K562 (cell line): Measurements from ENCODE around the gene CELSR3. TPM values are rescaled to one million over a fixed set of nuclear protein-coding genes. Genes with fewer than 3 reads are reported as not detected.

Experiments used
- RERE ChIP-seq: sonication (generic); formaldehyde crosslinking; IDR thresholded peaks from 2 replicates; pipeline ENCODE4 v1.8.0; 2023; ENCODE audit warnings: missing genetic modification reagents, mild to moderate bottlenecking, borderline replicate concordance
- ZMIZ1 ChIP-seq, 2 experiments: fragments of 150-350 bp in 1 of 2; IDR thresholded peaks; 2 replicates each; pipeline ENCODE4 v1.6.1; 2012 to 2016; ENCODE audit warnings: low read depth in 2 of 2, low read length in 2 of 2, mild to moderate bottlenecking in 1 of 2, moderate library complexity in 1 of 2
- polyA plus RNA-seq, 8 experiments: library from polyadenylated mRNA; depleted of rRNA in 4 of 8; stranded (reverse) in 5 of 8; unstranded in 3 of 8; fragments of >200 nt; fragmentation: Nextera tagmentation in 2 of 8; fragmentation: Illumina TruSeq in 1 of 8; extraction: Ambion mirVana in 2 of 8; extraction: Trizol in 1 of 8; gene quantifications; 2 replicates each; pipeline versions ENCODE4 v1.2.1 to v1.2.3, GENCODE V29; 2011 to 2014; ENCODE audit warnings: inconsistent platforms in 1 of 8, missing spikeins in 1 of 8
- total RNA-seq, 7 experiments: library from RNA; depleted of rRNA in 6 of 7; stranded (reverse); fragments of >200 nt in 6 of 7; fragmentation: Illumina TruSeq in 2 of 7; extraction: Trizol in 2 of 7; gene quantifications; 2 replicates each; pipeline versions ENCODE4 v1.2.1 to v1.2.3, GENCODE V29; 2011 to 2021; ENCODE audit warnings: low replicate concordance in 1 of 7
- TF ChIP-seq, protein P1 (sequence below), 2 experiments: fragments of 450-650 bp; IDR thresholded peaks; 2 replicates each; pipeline ENCODE4 v1.6.1; 2018; ENCODE audit warnings: mild to moderate bottlenecking in 2 of 2, low read depth in 1 of 2; ENCODE audit not compliant: partially characterized antibody in 2 of 2
- TF ChIP-seq, protein P2 (sequence below): fragments of 450-650 bp; IDR thresholded peaks from 2 replicates; pipeline ENCODE4 v1.6.1; 2017; ENCODE audit warnings: mild to moderate bottlenecking, moderate library complexity

Gene CELSR3
- total and polyA plus RNA-seq, 9 of the 15 experiments (the other 6 are each of a cell fraction or from before 2014, with no cell fraction given) = 0.10 to 2.7 (median 0.76) TPM

DNA sequence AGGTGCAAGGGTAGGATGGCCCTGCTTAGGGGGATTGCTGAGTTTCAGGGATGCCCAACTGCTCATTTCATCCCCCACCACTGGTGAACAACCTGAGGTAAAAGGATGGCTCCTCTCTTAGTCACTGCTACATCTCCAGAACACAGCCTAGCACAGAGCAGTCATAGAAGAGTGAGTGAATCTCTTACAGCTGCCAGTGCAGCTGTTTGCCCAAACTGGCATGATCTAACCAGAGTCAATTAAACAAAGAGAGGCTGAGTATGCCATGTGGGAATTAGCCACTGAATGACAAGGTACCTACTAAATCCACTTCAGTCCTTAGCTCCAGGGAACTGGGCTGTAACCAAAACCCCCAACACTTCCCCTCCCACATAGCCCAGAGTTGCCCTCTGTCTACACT, 29.9 kb upstream of the CELSR3 start (continued):
- TF ChIP-seq RERE (CRISPR knock-in tag) = no peak
- no peak for TF ChIP-seq ZMIZ1 (IDR thresholded peaks at IDR 0.05; ENCODE audit: low read depth in 2 of 2, low read length in 2 of 2)
- TF ChIP-seq, protein P1, sequence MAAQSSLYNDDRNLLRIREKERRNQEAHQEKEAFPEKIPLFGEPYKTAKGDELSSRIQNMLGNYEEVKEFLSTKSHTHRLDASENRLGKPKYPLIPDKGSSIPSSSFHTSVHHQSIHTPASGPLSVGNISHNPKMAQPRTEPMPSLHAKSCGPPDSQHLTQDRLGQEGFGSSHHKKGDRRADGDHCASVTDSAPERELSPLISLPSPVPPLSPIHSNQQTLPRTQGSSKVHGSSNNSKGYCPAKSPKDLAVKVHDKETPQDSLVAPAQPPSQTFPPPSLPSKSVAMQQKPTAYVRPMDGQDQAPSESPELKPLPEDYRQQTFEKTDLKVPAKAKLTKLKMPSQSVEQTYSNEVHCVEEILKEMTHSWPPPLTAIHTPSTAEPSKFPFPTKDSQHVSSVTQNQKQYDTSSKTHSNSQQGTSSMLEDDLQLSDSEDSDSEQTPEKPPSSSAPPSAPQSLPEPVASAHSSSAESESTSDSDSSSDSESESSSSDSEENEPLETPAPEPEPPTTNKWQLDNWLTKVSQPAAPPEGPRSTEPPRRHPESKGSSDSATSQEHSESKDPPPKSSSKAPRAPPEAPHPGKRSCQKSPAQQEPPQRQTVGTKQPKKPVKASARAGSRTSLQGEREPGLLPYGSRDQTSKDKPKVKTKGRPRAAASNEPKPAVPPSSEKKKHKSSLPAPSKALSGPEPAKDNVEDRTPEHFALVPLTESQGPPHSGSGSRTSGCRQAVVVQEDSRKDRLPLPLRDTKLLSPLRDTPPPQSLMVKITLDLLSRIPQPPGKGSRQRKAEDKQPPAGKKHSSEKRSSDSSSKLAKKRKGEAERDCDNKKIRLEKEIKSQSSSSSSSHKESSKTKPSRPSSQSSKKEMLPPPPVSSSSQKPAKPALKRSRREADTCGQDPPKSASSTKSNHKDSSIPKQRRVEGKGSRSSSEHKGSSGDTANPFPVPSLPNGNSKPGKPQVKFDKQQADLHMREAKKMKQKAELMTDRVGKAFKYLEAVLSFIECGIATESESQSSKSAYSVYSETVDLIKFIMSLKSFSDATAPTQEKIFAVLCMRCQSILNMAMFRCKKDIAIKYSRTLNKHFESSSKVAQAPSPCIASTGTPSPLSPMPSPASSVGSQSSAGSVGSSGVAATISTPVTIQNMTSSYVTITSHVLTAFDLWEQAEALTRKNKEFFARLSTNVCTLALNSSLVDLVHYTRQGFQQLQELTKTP (IDR thresholded peaks at IDR 0.05; ENCODE audit: low read depth in 1 of 2, partially characterized antibody in 2 of 2) = no peak
- TF ChIP-seq, protein P2, sequence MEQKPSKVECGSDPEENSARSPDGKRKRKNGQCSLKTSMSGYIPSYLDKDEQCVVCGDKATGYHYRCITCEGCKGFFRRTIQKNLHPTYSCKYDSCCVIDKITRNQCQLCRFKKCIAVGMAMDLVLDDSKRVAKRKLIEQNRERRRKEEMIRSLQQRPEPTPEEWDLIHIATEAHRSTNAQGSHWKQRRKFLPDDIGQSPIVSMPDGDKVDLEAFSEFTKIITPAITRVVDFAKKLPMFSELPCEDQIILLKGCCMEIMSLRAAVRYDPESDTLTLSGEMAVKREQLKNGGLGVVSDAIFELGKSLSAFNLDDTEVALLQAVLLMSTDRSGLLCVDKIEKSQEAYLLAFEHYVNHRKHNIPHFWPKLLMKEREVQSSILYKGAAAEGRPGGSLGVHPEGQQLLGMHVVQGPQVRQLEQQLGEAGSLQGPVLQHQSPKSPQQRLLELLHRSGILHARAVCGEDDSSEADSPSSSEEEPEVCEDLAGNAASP = no peak
